GM12878 (cell line): ENCODE data around the gene CASQ1. TPM values are rescaled to one million over a fixed set of nuclear protein-coding genes. Genes with fewer than 3 reads are reported as not detected.

Experiments used
- ATAC-seq: fragments of 200-7000 bp; cut with Tn5 transposase; 3 replicates; pipeline ENCODE4 v1.9.1; 2020; ENCODE audit warnings: mild to moderate bottlenecking, moderate library complexity
- BruUV-seq: library from RNA; stranded (reverse); fragments of 400-500 nt; replicated peaks from 2 replicates; lab custom pipeline; 2021; lab: Mats Ljungman, UMichigan
- CTCF ChIA-PET: fragments of 300-600 bp; sonication (Branson Sonifier 250); formaldehyde crosslinking; extraction: SDS; loops from one replicate; lab custom pipeline; 2021; ENCODE audit warnings: inconsistent platforms; lab: Yijun Ruan, JAX
- POLR2A ChIA-PET: fragments of 350-600 bp; formaldehyde crosslinking; extraction: SDS; loops from one replicate; lab custom pipeline; 2021; ENCODE audit warnings: inconsistent platforms; lab: Charles Lee
- RAD21 ChIA-PET: fragments of 300-600 bp; sonication (Branson Sonifier 250); formaldehyde crosslinking; loops from one replicate; lab custom pipeline; 2023; ENCODE audit warnings: antibody characterized with exemption; ENCODE audit not compliant: unreplicated experiment; lab: Charles Lee
- SMC1A ChIA-PET: fragments of 300-600 bp; sonication (Branson Sonifier 250); formaldehyde crosslinking; loops from one replicate; lab custom pipeline; 2023; ENCODE audit not compliant: unreplicated experiment, uncharacterized antibody; lab: Charles Lee
- DNase-seq: peaks from one replicate; pipeline ENCODE4 v3.0.0-alpha.2; 2011; ENCODE audit warnings: low read depth, low spot score
- FAIRE-seq: peaks from 3 replicates; lab custom pipeline; 2011; peaks lifted over from hg19 to GRCh38; lab: Jason Lieb, UNC
- H2AFZ ChIP-seq: 2 replicates; pipeline ENCODE4 v1.6.0; 2011; ENCODE audit warnings: low read depth, low read length, control low read depth; ENCODE audit not compliant: control insufficient read depth
- H3K27ac ChIP-seq: 2 replicates; pipeline ENCODE4 v1.5.1; 2011; ENCODE audit warnings: control low read depth; ENCODE audit not compliant: control insufficient read depth, insufficient read depth
- H3K27me3 ChIP-seq, 2 experiments: replicated peaks in 1 of 2; 2 replicates each; pipeline versions ENCODE4 v1.6.0 to v1.6.1; 2011; ENCODE audit warnings: low read length in 1 of 2; ENCODE audit not compliant: control insufficient read depth in 2 of 2, insufficient read depth in 2 of 2
- H3K36me3 ChIP-seq, 2 experiments: 2 replicates each; pipeline ENCODE4 v1.5.1; 2011; ENCODE audit warnings: low read length in 1 of 2; ENCODE audit not compliant: control insufficient read depth in 2 of 2, insufficient read depth in 2 of 2
- H3K4me1 ChIP-seq: 2 replicates; pipeline ENCODE4 v1.6.1; 2011; ENCODE audit warnings: mild to moderate bottlenecking, low read length, moderate library complexity, mixed read lengths; ENCODE audit not compliant: control insufficient read depth, insufficient read depth
- H3K4me2 ChIP-seq: 2 replicates; pipeline ENCODE4 v1.6.0; 2011; ENCODE audit warnings: control low read depth; ENCODE audit not compliant: control insufficient read depth, insufficient read depth
- H3K4me3 ChIP-seq: fragments of 200-600 bp; sonication (generic); 2 replicates; pipeline ENCODE4 v1.5.1; 2016
- H3K79me2 ChIP-seq: 2 replicates; pipeline ENCODE4 v1.6.0; 2011; ENCODE audit warnings: low read length; ENCODE audit not compliant: control insufficient read depth, insufficient read depth
- H3K9ac ChIP-seq: 2 replicates; pipeline ENCODE4 v1.8.0; 2011; ENCODE audit warnings: low read length, control low read depth, mixed read lengths; ENCODE audit not compliant: control insufficient read depth, insufficient read depth
- H3K9me3 ChIP-seq: replicated peaks from 3 replicates; pipeline ENCODE4 v1.5.1; 2011; ENCODE audit warnings: mild to moderate bottlenecking, low read length; ENCODE audit not compliant: control insufficient read depth, insufficient read depth
- H4K20me1 ChIP-seq: 2 replicates; pipeline ENCODE4 v1.6.0; 2011; ENCODE audit not compliant: control insufficient read depth, insufficient read depth
- FOXK2 ChIP-seq: fragments of 450-650 bp; IDR thresholded peaks from 2 replicates; pipeline ENCODE4 v1.6.1; 2017; ENCODE audit warnings: mild to moderate bottlenecking, moderate library complexity
- FOXM1 ChIP-seq: IDR thresholded peaks from 2 replicates; pipeline ENCODE4 v1.6.1; 2012; ENCODE audit warnings: low read depth, mild to moderate bottlenecking, inconsistent platforms, low read length, moderate library complexity
- JUNB ChIP-seq: IDR thresholded peaks from 2 replicates; pipeline ENCODE4 v1.6.1; 2016; ENCODE audit warnings: antibody characterized with exemption, mild to moderate bottlenecking
- JUND ChIP-seq: IDR thresholded peaks from 2 replicates; pipeline ENCODE4 v1.6.1; 2012; ENCODE audit warnings: low read depth, mild to moderate bottlenecking, low read length, improper control_type of control experiment, moderate library complexity
- MYC ChIP-seq: IDR thresholded peaks from 2 replicates; pipeline ENCODE4 v1.6.1; 2011; ENCODE audit warnings: mild to moderate bottlenecking, low read length, moderate library complexity, inconsistent platforms; ENCODE audit not compliant: insufficient read depth, insufficient replicate concordance, insufficient read length, severe bottlenecking
- RAD21 ChIP-seq: IDR thresholded peaks from 2 replicates; pipeline ENCODE4 v1.6.1; 2011; ENCODE audit warnings: mild to moderate bottlenecking, low read depth, low read length, moderate library complexity; ENCODE audit not compliant: insufficient read depth
- SMAD5 ChIP-seq: IDR thresholded peaks from 2 replicates; pipeline ENCODE4 v1.6.1; 2016; ENCODE audit warnings: antibody characterized with exemption, low read depth
- ZNF274 ChIP-seq: IDR thresholded peaks from one replicate; pipeline ENCODE4 v1.8.0; 2011; ENCODE audit not compliant: insufficient read length, insufficient read depth
- WGBS: methylation state at CpG from one replicate; pipeline ENCODE4 v1.1.6; 2016; ENCODE audit warnings: low lambda C conversion rate; ENCODE audit not compliant: insufficient replicate concordance, insufficient coverage; ENCODE audit errors: missing lambda C conversion rate; 5-methylcytosine and 5-hydroxymethylcytosine counted together
- in situ Hi-C: fragments of 300-500 bp; cut with MboI; formaldehyde crosslinking; loops from 9 replicates; pipeline ENCODE4 v1.14.3; 2018; ENCODE audit warnings: mixed read lengths
- intact Hi-C: fragments of 100-400 bp; cut with micrococcal nuclease; formaldehyde crosslinking; loops from one replicate; pipeline ENCODE4 v1.14.2; 2022; ENCODE audit not compliant: unreplicated experiment
- polyA plus RNA-seq, 11 experiments: library from polyadenylated mRNA; depleted of rRNA in 4 of 11; unstranded in 6 of 11; stranded (reverse) in 5 of 11; fragments of >200 nt; fragmentation: Nextera tagmentation in 4 of 11; fragmentation: Illumina TruSeq in 1 of 11; extraction: Ambion mirVana in 4 of 11; extraction: Trizol in 1 of 11; gene quantifications; 1 replicate in 1 of 11; 2 replicates in 10 of 11; pipeline versions ENCODE4 v1.2.1 to v1.2.3, GENCODE V29; 2011 to 2016; ENCODE audit warnings: inconsistent platforms in 2 of 11, missing spikeins in 2 of 11, low read depth in 1 of 11
- total RNA-seq, 4 experiments: library from RNA; depleted of rRNA in 3 of 4; stranded (reverse); fragments of >200 nt in 3 of 4; fragmentation: Illumina TruSeq in 1 of 4; extraction: Trizol in 1 of 4; gene quantifications; 2 replicates each; pipeline versions ENCODE4 v1.2.1 to v1.2.3, GENCODE V29; 2013 to 2021
- TF ChIP-seq, protein P1 (sequence below): IDR thresholded peaks from 2 replicates; pipeline ENCODE4 v1.6.1; 2012; ENCODE audit warnings: low read depth, low read length, improper control_type of control experiment

The CASQ1 gene
- total and polyA plus RNA-seq, 10 of the 15 experiments (the other 5 are each of a cell fraction or from before 2014, with no cell fraction given), result 0.10 to 0.77 (median 0.34) TPM

- 66% methylated on average over 7 of the region's 7 CpGs for WGBS
- intact Hi-C loops (no loop called here), in situ Hi-C loops (no loop called here)
- peaks cover 0 to 3% of the 10 kb centered on the region in 2 experiments; a peak in 1 of 4 replicates for H3K27me3 ChIP-seq
- FAIRE-seq, result no peak
- no peaks in the 10 kb centered on the region for H3K9me3 ChIP-seq
- H3K9ac ChIP-seq, result no peak overlapping the region
- H3K79me2 ChIP-seq, result no peaks in the 10 kb centered on the region
- RAD21 ChIA-PET, result interaction anchor here (3.5 to 5.4 kb wide), 2 partner anchors 16 to 65 kb away, joined by 10 to 128 read pairs; partner anchors contain the start of gene PEA15
- CTCF ChIA-PET, result interaction anchor here (0.7 to 8.7 kb wide), 5 partner anchors 16 to 104 kb away, joined by 3 to 273 read pairs (median 64); no protein-coding TSS in a partner anchor
- no peak overlapping the region for H3K4me3 ChIP-seq
- TF ChIP-seq JUND, result no peak
- no peak for TF ChIP-seq RAD21
- TF ChIP-seq ZNF274, result no peak
- TF ChIP-seq JUNB, result no peak
- no peak for TF ChIP-seq SMAD5
- TF ChIP-seq FOXK2, result no peak
- TF ChIP-seq, protein P1, sequence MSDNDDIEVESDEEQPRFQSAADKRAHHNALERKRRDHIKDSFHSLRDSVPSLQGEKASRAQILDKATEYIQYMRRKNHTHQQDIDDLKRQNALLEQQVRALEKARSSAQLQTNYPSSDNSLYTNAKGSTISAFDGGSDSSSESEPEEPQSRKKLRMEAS, result no peak
- no peak for TF ChIP-seq MYC
- TF ChIP-seq FOXM1, result no peak
- H3K27ac ChIP-seq, result no peak overlapping the region
- DNase-seq, result no peak
- H3K4me2 ChIP-seq, result no peak overlapping the region
- no peaks in the 10 kb centered on the region for H4K20me1 ChIP-seq
- H3K36me3 ChIP-seq, result no peaks in the 10 kb centered on the region
- no TSS peak for BruUV-seq
- no peak overlapping the region for H2AFZ ChIP-seq
- no peak for ATAC-seq
- POLR2A ChIA-PET, result interaction anchor here (0.6 to 1.0 kb wide), 3 partner anchors 53 to 157 kb away, joined by 3 to 4 read pairs (median 4); no protein-coding TSS in a partner anchor
- H3K4me1 ChIP-seq, result peaks cover 7% of the 10 kb centered on the region; the same call in 1 of the 2 replicates
- SMC1A ChIA-PET, result interaction anchor here (0.9 to 5.6 kb wide), 3 partner anchors 8 to 103 kb away, joined by 3 to 123 read pairs (median 7); no protein-coding TSS in a partner anchor
These were observed 2.0 kb upstream of the CASQ1 start for GRCh38 chr1:160188341-160188740.
